Caco-2 (cell line): ENCODE results near the gene AGO3. TPM values are rescaled to one million over a fixed set of nuclear protein-coding genes. Genes with fewer than 3 reads are reported as not detected.

Experiments
- BruUV-seq: library from RNA; stranded (reverse); fragments of 400-500 nt; replicated peaks from 2 replicates; lab custom pipeline; 2021; lab: Mats Ljungman, UMichigan
- CTCF ChIA-PET: fragments of 300-600 bp; sonication (Branson Sonifier 250); formaldehyde crosslinking; loops from one replicate; lab custom pipeline; 2022; ENCODE audit warnings: antibody characterized with exemption; lab: Charles Lee
- POLR2A ChIA-PET: fragments of 300-600 bp; sonication (Branson Sonifier 250); formaldehyde crosslinking; loops from one replicate; lab custom pipeline; 2022; ENCODE audit warnings: antibody characterized with exemption; lab: Charles Lee
- DNase-seq, 2 experiments: peaks; one replicate each; pipeline versions ENCODE4 v3.0.0 to v3.0.0-alpha.2; 2020 to 2022
- H3K27me3 ChIP-seq: replicated peaks from 2 replicates; pipeline ENCODE4 v1.6.0; 2011; ENCODE audit warnings: low read length; ENCODE audit not compliant: control insufficient read depth, insufficient read depth
- H3K36me3 ChIP-seq: 2 replicates; pipeline ENCODE4 v1.5.1; 2011; ENCODE audit warnings: low read length; ENCODE audit not compliant: control insufficient read depth, insufficient read depth
- H3K4me1 ChIP-seq: fragments of 250-450 bp; sonication (Bioruptor Pico); 2 replicates; pipeline ENCODE4 v1.5.1; 2020; ENCODE audit warnings: mild to moderate bottlenecking
- H3K4me3 ChIP-seq: 2 replicates; pipeline ENCODE4 v1.5.1; 2011; ENCODE audit warnings: low read depth, mild to moderate bottlenecking, control low read depth, low read length
- H3K9me3 ChIP-seq: fragments of 250-450 bp; sonication (Bioruptor Pico); 2 replicates; pipeline ENCODE4 v1.5.1; 2020; ENCODE audit warnings: mild to moderate bottlenecking, moderate library complexity
- H3K27ac Mint-ChIP-seq: one replicate; pipeline ENCODE4 v1.8.0; 2022; ENCODE audit warnings: mixed read lengths; ENCODE audit not compliant: unreplicated experiment
- H3K27me3 Mint-ChIP-seq: one replicate; pipeline ENCODE4 v1.8.0; 2022; ENCODE audit warnings: mixed read lengths; ENCODE audit not compliant: insufficient read depth, unreplicated experiment
- H3K36me3 Mint-ChIP-seq: one replicate; pipeline ENCODE4 v1.8.0; 2022; ENCODE audit warnings: mild to moderate bottlenecking, mixed read lengths; ENCODE audit not compliant: insufficient read depth, unreplicated experiment
- H3K4me1 Mint-ChIP-seq: one replicate; pipeline ENCODE4 v1.8.0; 2022; ENCODE audit warnings: low read depth, mixed read lengths; ENCODE audit not compliant: unreplicated experiment
- H3K4me3 Mint-ChIP-seq: one replicate; pipeline ENCODE4 v1.8.0; 2022; ENCODE audit warnings: mild to moderate bottlenecking, moderate library complexity, mixed read lengths; ENCODE audit not compliant: unreplicated experiment
- H3K9me3 Mint-ChIP-seq: one replicate; pipeline ENCODE4 v1.8.0; 2022; ENCODE audit warnings: mixed read lengths; ENCODE audit not compliant: unreplicated experiment
- CTCF ChIP-seq, 2 experiments: fragments of 200-600 bp in 1 of 2; IDR thresholded peaks; 1 replicate in 1 of 2; 2 replicates in 1 of 2; pipeline versions ENCODE4 v1.5.1 to v1.8.0; 2011 to 2022; ENCODE audit warnings: antibody characterized with exemption in 1 of 2, control low read depth in 1 of 2, inconsistent platforms in 1 of 2, low read depth in 1 of 2, low read length in 1 of 2, mild to moderate bottlenecking in 1 of 2, moderate library complexity in 1 of 2; ENCODE audit not compliant: insufficient read depth in 1 of 2, severe bottlenecking in 1 of 2, unreplicated experiment in 1 of 2
- intact Hi-C: fragments of 100-400 bp; cut with micrococcal nuclease; formaldehyde crosslinking; loops from one replicate; pipeline ENCODE4 v1.10.0; 2022; ENCODE audit not compliant: unreplicated experiment
- total RNA-seq: library from RNA; stranded (reverse); gene quantifications from 2 replicates; pipeline ENCODE4 v1.2.3, GENCODE V29; 2022

AGO3 gene
- total RNA-seq, 1 experiment from 2014 or later = 18.1 TPM

GRCh38 chr1:36092166-36092797, 161.4 kb downstream of the AGO3 start:
- Histone ChIP-seq H3K36me3 (no peaks in the 10 kb centered on the region; the same call in 1 of the 2 replicates), H3K4me1 (no peaks in the 10 kb centered on the region), H3K9me3 (no peaks in the 10 kb centered on the region), H3K27me3 (no peaks in the 10 kb centered on the region), H3K4me3 (no peak overlapping the region)
- TF ChIP-seq CTCF (IDR thresholded peaks at IDR 0.05; ENCODE audit: insufficient read depth in 1 of 2, low read depth in 1 of 2, low read length in 1 of 2, severe bottlenecking in 1 of 2, unreplicated experiment in 1 of 2) = no peak
- no peak for DNase-seq
- Mint-ChIP-seq H3K4me3 (no peak overlapping the region), H3K4me1 (no peaks in the 10 kb centered on the region), H3K27ac (no peak overlapping the region), H3K27me3 (no peaks in the 10 kb centered on the region), H3K9me3 (no peaks in the 10 kb centered on the region), H3K36me3 (peaks cover 18% of the 10 kb centered on the region)
- CTCF ChIA-PET = no interaction called here
- POLR2A ChIA-PET = no interaction called here
- intact Hi-C loops = no loop called here
- no TSS peak for BruUV-seq

DNA sequence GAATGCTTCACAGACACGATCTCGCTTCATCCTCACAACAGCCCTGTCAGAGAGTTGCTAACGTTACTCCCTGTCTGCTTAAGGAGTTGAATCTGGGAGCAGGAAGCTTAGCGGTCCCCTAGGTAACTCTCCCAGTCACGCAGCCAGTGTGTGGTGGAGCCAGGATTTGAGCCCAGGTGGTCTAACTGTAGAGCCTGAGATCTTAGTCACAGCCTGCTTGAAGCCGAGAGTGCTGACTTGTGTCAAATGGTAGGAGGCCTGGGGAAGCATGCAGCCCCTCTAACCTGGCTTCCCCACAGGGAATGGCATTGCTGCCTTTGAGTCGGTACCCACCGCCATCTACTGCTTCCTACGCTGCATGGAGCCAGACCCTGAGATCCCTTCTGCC, 161.9 kb downstream of the AGO3 start:
- no peak overlapping the region for H3K4me3 ChIP-seq
- peaks cover 18% of the 10 kb centered on the region for H3K36me3 Mint-ChIP-seq
- no peak for DNase-seq
- no peaks in the 10 kb centered on the region; the same call in 1 of the 2 replicates for H3K36me3 ChIP-seq
- H3K27me3 Mint-ChIP-seq = no peaks in the 10 kb centered on the region
- H3K4me3 Mint-ChIP-seq = no peak overlapping the region
- TF ChIP-seq CTCF (IDR thresholded peaks at IDR 0.05; ENCODE audit: insufficient read depth in 1 of 2, low read depth in 1 of 2, low read length in 1 of 2, severe bottlenecking in 1 of 2, unreplicated experiment in 1 of 2) = no peak
- no peaks in the 10 kb centered on the region for H3K9me3 Mint-ChIP-seq
- H3K4me1 Mint-ChIP-seq = no peaks in the 10 kb centered on the region
- POLR2A ChIA-PET = no interaction called here
- no TSS peak for BruUV-seq
- H3K4me1 ChIP-seq = no peaks in the 10 kb centered on the region
- no peak overlapping the region for H3K27ac Mint-ChIP-seq
- intact Hi-C loops = no loop called here
- CTCF ChIA-PET = no interaction called here
- H3K27me3 ChIP-seq = no peaks in the 10 kb centered on the region
- no peaks in the 10 kb centered on the region for H3K9me3 ChIP-seq

DNA sequence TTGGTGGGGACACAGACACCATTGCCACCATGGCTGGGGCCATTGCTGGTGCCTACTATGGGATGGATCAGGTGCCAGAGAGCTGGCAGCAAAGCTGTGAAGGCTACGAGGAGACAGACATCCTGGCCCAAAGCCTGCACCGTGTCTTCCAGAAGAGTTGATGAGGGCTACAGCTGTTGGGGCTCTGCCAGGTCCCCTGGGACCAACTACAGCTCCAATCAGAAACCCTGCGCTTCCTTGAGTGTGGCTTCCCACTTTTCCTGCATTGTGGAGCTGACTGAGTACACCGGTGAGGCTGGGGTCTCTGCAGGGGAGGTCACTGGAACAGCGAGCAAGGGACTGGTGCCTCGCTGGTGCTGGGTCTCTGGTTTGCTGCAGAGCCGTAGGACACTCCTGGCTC, 162.3 kb downstream of the AGO3 start:
- no peaks in the 10 kb centered on the region for H3K9me3 Mint-ChIP-seq
- no peaks in the 10 kb centered on the region for H3K4me1 Mint-ChIP-seq
- peaks cover 18% of the 10 kb centered on the region for H3K36me3 Mint-ChIP-seq
- no peaks in the 10 kb centered on the region for H3K27me3 Mint-ChIP-seq
- Histone ChIP-seq H3K36me3 (no peaks in the 10 kb centered on the region; the same call in 1 of the 2 replicates), H3K27me3 (no peaks in the 10 kb centered on the region), H3K4me1 (no peaks in the 10 kb centered on the region), H3K9me3 (no peaks in the 10 kb centered on the region), H3K4me3 (no peak overlapping the region)
- DNase-seq = no peak
- no peak overlapping the region for H3K4me3 Mint-ChIP-seq
- ChIA-PET CTCF (no interaction called here), POLR2A (no interaction called here)
- no TSS peak for BruUV-seq
- intact Hi-C loops = no loop called here
- H3K27ac Mint-ChIP-seq = no peak overlapping the region
- no peak for TF ChIP-seq CTCF (IDR thresholded peaks at IDR 0.05; ENCODE audit: insufficient read depth in 1 of 2, low read depth in 1 of 2, low read length in 1 of 2, severe bottlenecking in 1 of 2, unreplicated experiment in 1 of 2)
